WTC11 (cell line): ENCODE data around the gene MAN2B1. TPM values are rescaled to one million over a fixed set of nuclear protein-coding genes. Genes with fewer than 3 reads are reported as not detected.

Experiments
- ATAC-seq: fragments of 200-7000 bp; cut with Tn5 transposase; 2 replicates; pipeline ENCODE4 v1.10.0; 2021; ENCODE audit warnings: mild to moderate bottlenecking, moderate library complexity
- CTCF ChIA-PET: fragments of 300-600 bp; sonication (Branson Sonifier 250); formaldehyde crosslinking; loops from one replicate; lab custom pipeline; 2021; ENCODE audit warnings: antibody characterized with exemption; lab: Charles Lee
- POLR2A ChIA-PET: fragments of 350-600 bp; sonication (Branson Sonifier 250); formaldehyde crosslinking; loops from one replicate; lab custom pipeline; 2021; ENCODE audit warnings: antibody characterized with exemption; lab: Charles Lee
- DNase-seq: peaks from one replicate; pipeline ENCODE4 v3.0.0; 2021; ENCODE audit warnings: low spot score
- H3K27ac Mint-ChIP-seq: 2 replicates; pipeline ENCODE4 v1.8.0; 2021; ENCODE audit warnings: mixed read lengths
- H3K27me3 Mint-ChIP-seq: 2 replicates; pipeline ENCODE4 v1.8.0; 2021; ENCODE audit warnings: low read depth, mild to moderate bottlenecking, moderate library complexity, mixed read lengths
- H3K36me3 Mint-ChIP-seq: 2 replicates; pipeline ENCODE4 v1.8.0; 2021; ENCODE audit warnings: mixed read lengths
- H3K4me1 Mint-ChIP-seq: 2 replicates; pipeline ENCODE4 v1.8.0; 2022; ENCODE audit warnings: mixed read lengths
- H3K4me3 Mint-ChIP-seq: 2 replicates; pipeline ENCODE4 v1.8.0; 2021; ENCODE audit warnings: mild to moderate bottlenecking, moderate library complexity, mixed read lengths
- H3K9me3 Mint-ChIP-seq: 2 replicates; pipeline ENCODE4 v1.8.0; 2021; ENCODE audit warnings: mixed read lengths
- E2F4 ChIP-seq: sonication (generic); formaldehyde crosslinking; IDR thresholded peaks from 2 replicates; pipeline ENCODE4 v1.8.1; 2022; ENCODE audit warnings: low read depth, mild to moderate bottlenecking, moderate library complexity, missing genetic modification reagents, borderline replicate concordance
- E2F5 ChIP-seq: sonication (generic); formaldehyde crosslinking; IDR thresholded peaks from 2 replicates; pipeline ENCODE4 v1.8.1; 2022; ENCODE audit warnings: mild to moderate bottlenecking, moderate library complexity, missing genetic modification reagents
- ERG ChIP-seq: fragments of 250-450 bp; sonication (Bioruptor Pico); IDR thresholded peaks from 2 replicates; pipeline ENCODE4 v1.8.0; 2021; ENCODE audit warnings: mild to moderate bottlenecking
- FOXP1 ChIP-seq: sonication (generic); formaldehyde crosslinking; IDR thresholded peaks from 2 replicates; pipeline ENCODE4 v1.8.0; 2022; ENCODE audit warnings: missing genetic modification reagents, mild to moderate bottlenecking, moderate library complexity, borderline replicate concordance
- GTF2I ChIP-seq: fragments of 250-450 bp; sonication (Bioruptor Pico); conservative IDR thresholded peaks from 2 replicates; pipeline ENCODE4 v1.4.0; 2021; ENCODE audit warnings: mild to moderate bottlenecking
- NFE2L1 ChIP-seq: sonication (generic); formaldehyde crosslinking; IDR thresholded peaks from 2 replicates; pipeline ENCODE4 v1.8.1; 2023; ENCODE audit warnings: missing genetic modification reagents
- SMAD3 ChIP-seq: sonication (generic); formaldehyde crosslinking; IDR thresholded peaks from 2 replicates; pipeline ENCODE4 v1.8.0; 2022; ENCODE audit warnings: missing genetic modification reagents, mild to moderate bottlenecking, borderline replicate concordance
- SOX15 ChIP-seq: fragments of 250-450 bp; sonication (Bioruptor Pico); IDR thresholded peaks from 2 replicates; pipeline ENCODE4 v1.9.0; 2021; ENCODE audit warnings: mild to moderate bottlenecking
- STAT6 ChIP-seq: sonication (generic); formaldehyde crosslinking; conservative IDR thresholded peaks from 2 replicates; pipeline ENCODE4 v1.8.1; 2023; ENCODE audit warnings: mild to moderate bottlenecking, low read depth, missing genetic modification reagents, moderate library complexity
- TEAD4 ChIP-seq: sonication (generic); formaldehyde crosslinking; IDR thresholded peaks from 2 replicates; pipeline ENCODE4 v1.8.0; 2022; ENCODE audit warnings: mild to moderate bottlenecking, missing genetic modification reagents
- USF2 ChIP-seq: sonication (generic); formaldehyde crosslinking; IDR thresholded peaks from 2 replicates; pipeline ENCODE4 v1.8.1; 2023; ENCODE audit warnings: mild to moderate bottlenecking, missing genetic modification reagents, moderate library complexity
- ZNF138 ChIP-seq: sonication (generic); formaldehyde crosslinking; conservative IDR thresholded peaks from 2 replicates; pipeline ENCODE4 v1.8.1; 2022; ENCODE audit warnings: mild to moderate bottlenecking, moderate library complexity, missing genetic modification reagents
- ZNF232 ChIP-seq: sonication (generic); formaldehyde crosslinking; IDR thresholded peaks from 2 replicates; pipeline ENCODE4 v1.8.0; 2022; ENCODE audit warnings: mild to moderate bottlenecking, missing genetic modification reagents
- ZNF263 ChIP-seq: sonication (generic); formaldehyde crosslinking; IDR thresholded peaks from 2 replicates; pipeline ENCODE4 v1.8.1; 2022; ENCODE audit warnings: low read depth, mild to moderate bottlenecking, moderate library complexity, missing genetic modification reagents
- ZNF416 ChIP-seq: fragments of 250-450 bp; sonication (Bioruptor Pico); IDR thresholded peaks from 2 replicates; pipeline ENCODE4 v1.9.0; 2021; ENCODE audit warnings: mild to moderate bottlenecking, inconsistent platforms
- ZNF512 ChIP-seq: sonication (generic); formaldehyde crosslinking; IDR thresholded peaks from 2 replicates; pipeline ENCODE4 v1.8.1; 2022; ENCODE audit warnings: missing genetic modification reagents, borderline replicate concordance
- ZNF532 ChIP-seq: fragments of 250-450 bp; sonication (Bioruptor Pico); IDR thresholded peaks from 2 replicates; pipeline ENCODE4 v1.9.0; 2021; ENCODE audit warnings: mild to moderate bottlenecking, borderline replicate concordance
- total RNA-seq: library from RNA; stranded (reverse); gene quantifications from 3 replicates; pipeline ENCODE4 v1.2.3, GENCODE V29; 2021

Gene MAN2B1
- total RNA-seq, 1 experiment from 2014 or later = 73.4 TPM

- TF ChIP-seq ZNF532 (CRISPR knock-in tag) = no peak
- TF ChIP-seq E2F4 (CRISPR knock-in tag) = no peak
- no peak for TF ChIP-seq GTF2I (CRISPR knock-in tag)
- no peak for TF ChIP-seq NFE2L1 (CRISPR knock-in tag)
- no peak for TF ChIP-seq SOX15 (CRISPR knock-in tag)
- TF ChIP-seq STAT6 = no peak
- no peak for TF ChIP-seq ZNF512 (CRISPR knock-in tag)
- no peak for TF ChIP-seq ZNF263
- no peak for TF ChIP-seq TEAD4 (CRISPR knock-in tag)
- no peak for TF ChIP-seq ERG (CRISPR knock-in tag)
- no peak for TF ChIP-seq ZNF232
- no peak for TF ChIP-seq SMAD3 (CRISPR knock-in tag)
- no peak for TF ChIP-seq USF2 (CRISPR knock-in tag)
- TF ChIP-seq, all 79 proteins: peak for 0
Measured at GRCh38 chr19:12694641-12695040, 28.1 kb upstream of the MAN2B1 start (continued).

- Mint-ChIP-seq H3K27me3 (no peaks in the 10 kb centered on the region), H3K36me3 (no peaks in the 10 kb centered on the region), H3K27ac (no peak overlapping the region), H3K4me1 (peaks cover 3% of the 10 kb centered on the region), H3K9me3 (no peaks in the 10 kb centered on the region), H3K4me3 (no peak overlapping the region)
- DNase-seq = no peak
- ATAC-seq = no peak
- ChIA-PET POLR2A (no interaction called here), CTCF (interaction anchor here (0.8 kb wide), 1 partner anchor 16 kb away, joined by 3 read pairs; no protein-coding TSS in a partner anchor)
- no peak for TF ChIP-seq FOXP1
- TF ChIP-seq E2F5 = no peak
- TF ChIP-seq NFE2L1 (CRISPR knock-in tag) = no peak
- TF ChIP-seq ZNF138 (CRISPR knock-in tag) = no peak
- TF ChIP-seq E2F4 (CRISPR knock-in tag) = no peak
- TF ChIP-seq ZNF416 (CRISPR knock-in tag) = no peak
- TF ChIP-seq GTF2I (CRISPR knock-in tag) = no peak
- TF ChIP-seq ZNF263 = no peak
Measured at GRCh38 chr19:12692960-12693359, 26.4 kb upstream of the MAN2B1 start.
